Neural crest cell (in vitro differentiated cells): Measurements from ENCODE around the gene ZNF43. TPM values are rescaled to one million over a fixed set of nuclear protein-coding genes. Genes with fewer than 3 reads are reported as not detected.
"Not testable (repeated sequence)": the region's sequence is repeated elsewhere in the genome, so short reads cannot be mapped to it uniquely, and the experiment has no call there.

Experiments used
- DNase-seq: peaks from one replicate; pipeline ENCODE4 v3.0.0; 2021; ENCODE audit warnings: low read depth, mixed read lengths, low spot score
- H3K27ac Mint-ChIP-seq: one replicate; pipeline ENCODE4 v1.8.0; 2021; ENCODE audit warnings: mild to moderate bottlenecking, mixed read lengths; ENCODE audit not compliant: unreplicated experiment
- H3K27me3 Mint-ChIP-seq: 2 replicates; pipeline ENCODE4 v1.8.0; 2021; ENCODE audit warnings: low read depth, mild to moderate bottlenecking, mixed read lengths
- H3K36me3 Mint-ChIP-seq: 2 replicates; pipeline ENCODE4 v1.8.0; 2021; ENCODE audit warnings: low read depth, mild to moderate bottlenecking, mixed read lengths
- H3K4me1 Mint-ChIP-seq: 2 replicates; pipeline ENCODE4 v1.8.0; 2021; ENCODE audit warnings: mixed read lengths
- H3K4me3 Mint-ChIP-seq: one replicate; pipeline ENCODE4 v1.8.0; 2021; ENCODE audit warnings: mild to moderate bottlenecking, mixed read lengths
- H3K9me3 Mint-ChIP-seq: 2 replicates; pipeline ENCODE4 v1.8.0; 2021; ENCODE audit warnings: mixed read lengths
- CTCF ChIP-seq: fragments of 200-600 bp; sonication (generic); conservative IDR thresholded peaks from 2 replicates; pipeline ENCODE4 v1.5.0; 2021; ENCODE audit warnings: antibody characterized with exemption, mild to moderate bottlenecking
- total RNA-seq: library from RNA; stranded (reverse); gene quantifications from 2 replicates; pipeline ENCODE4 v1.2.1, GENCODE V29; 2021

The ZNF43 gene
- total RNA-seq, 1 donor from 2014 or later = 80.3 TPM

- no peak for TF ChIP-seq CTCF
- Mint-ChIP-seq H3K36me3 (peaks cover 6% of the 10 kb centered on the region), H3K9me3 (peaks cover 15% of the 10 kb centered on the region), H3K27me3 (no peaks in the 10 kb centered on the region), H3K4me1 (no peaks in the 10 kb centered on the region), H3K4me3 (no peak overlapping the region), H3K27ac (no peak overlapping the region)
- DNase-seq = no peak
Observed at GRCh38 chr19:21877976-21878375, 42.0 kb upstream of the ZNF43 start.

GRCh38 chr19:21876608-21877007 lies 40.6 kb upstream of the ZNF43 start:
- peaks cover 11% of the 10 kb centered on the region for H3K9me3 Mint-ChIP-seq
- H3K4me3 Mint-ChIP-seq, H3K4me1 Mint-ChIP-seq, DNase-seq, H3K27ac Mint-ChIP-seq, H3K36me3 Mint-ChIP-seq, H3K27me3 Mint-ChIP-seq: not testable (repeated sequence)

GRCh38 chr19:21856773-21857514 lies 21.0 kb upstream of the ZNF43 start:
- Mint-ChIP-seq H3K27ac (no peak overlapping the region), H3K4me3 (no peak overlapping the region), H3K27me3 (no peaks in the 10 kb centered on the region), H3K36me3 (peaks cover 3% of the 10 kb centered on the region), H3K9me3 (peaks cover 6% of the 10 kb centered on the region), H3K4me1 (peaks cover 7% of the 10 kb centered on the region)
- TF ChIP-seq CTCF = no peak
- DNase-seq = no peak

- peaks cover 28% of the 10 kb centered on the region for H3K36me3 Mint-ChIP-seq
- DNase-seq = peak; percentile 84
- H3K4me3 Mint-ChIP-seq = peak overlapping the region; percentile 98
- peaks cover 34% of the 10 kb centered on the region for H3K4me1 Mint-ChIP-seq
- H3K27ac Mint-ChIP-seq = peak overlapping the region; percentile 100
- no peak for TF ChIP-seq CTCF
- no peaks in the 10 kb centered on the region for H3K27me3 Mint-ChIP-seq
- peaks cover 5% of the 10 kb centered on the region for H3K9me3 Mint-ChIP-seq
Observed at GRCh38 chr19:21851596-21852345, 15.8 kb upstream of the ZNF43 start.

- TF ChIP-seq CTCF = no peak
- H3K9me3 Mint-ChIP-seq = peaks cover 3% of the 10 kb centered on the region
- H3K4me3 Mint-ChIP-seq = peak overlapping the region; percentile 98
- DNase-seq = no peak
- peak overlapping the region; percentile 92 for H3K27ac Mint-ChIP-seq
- peaks cover 39% of the 10 kb centered on the region for H3K4me1 Mint-ChIP-seq
- H3K27me3 Mint-ChIP-seq = no peaks in the 10 kb centered on the region
- peaks cover 36% of the 10 kb centered on the region for H3K36me3 Mint-ChIP-seq
Observed at GRCh38 chr19:21850656-21851255, 14.8 kb upstream of the ZNF43 start.
